GM10266 (cell line): ENCODE data around the gene TOMM70.
"Not testable (repeated sequence)": the region's sequence is repeated elsewhere in the genome, so short reads cannot be mapped to it uniquely, and the experiment has no call there.

Source experiments
- DNase-seq: peaks from one replicate; pipeline ENCODE4 v3.0.0; 2012; ENCODE audit errors: extremely low spot score
- TF ChIP-seq, protein P1 (sequence below): IDR thresholded peaks from 2 replicates; pipeline ENCODE4 v1.5.1; 2012; ENCODE audit warnings: mild to moderate bottlenecking, low read depth; ENCODE audit not compliant: control insufficient read depth, insufficient read depth; ENCODE audit errors: missing control alignments

TOMM70 gene

DNA sequence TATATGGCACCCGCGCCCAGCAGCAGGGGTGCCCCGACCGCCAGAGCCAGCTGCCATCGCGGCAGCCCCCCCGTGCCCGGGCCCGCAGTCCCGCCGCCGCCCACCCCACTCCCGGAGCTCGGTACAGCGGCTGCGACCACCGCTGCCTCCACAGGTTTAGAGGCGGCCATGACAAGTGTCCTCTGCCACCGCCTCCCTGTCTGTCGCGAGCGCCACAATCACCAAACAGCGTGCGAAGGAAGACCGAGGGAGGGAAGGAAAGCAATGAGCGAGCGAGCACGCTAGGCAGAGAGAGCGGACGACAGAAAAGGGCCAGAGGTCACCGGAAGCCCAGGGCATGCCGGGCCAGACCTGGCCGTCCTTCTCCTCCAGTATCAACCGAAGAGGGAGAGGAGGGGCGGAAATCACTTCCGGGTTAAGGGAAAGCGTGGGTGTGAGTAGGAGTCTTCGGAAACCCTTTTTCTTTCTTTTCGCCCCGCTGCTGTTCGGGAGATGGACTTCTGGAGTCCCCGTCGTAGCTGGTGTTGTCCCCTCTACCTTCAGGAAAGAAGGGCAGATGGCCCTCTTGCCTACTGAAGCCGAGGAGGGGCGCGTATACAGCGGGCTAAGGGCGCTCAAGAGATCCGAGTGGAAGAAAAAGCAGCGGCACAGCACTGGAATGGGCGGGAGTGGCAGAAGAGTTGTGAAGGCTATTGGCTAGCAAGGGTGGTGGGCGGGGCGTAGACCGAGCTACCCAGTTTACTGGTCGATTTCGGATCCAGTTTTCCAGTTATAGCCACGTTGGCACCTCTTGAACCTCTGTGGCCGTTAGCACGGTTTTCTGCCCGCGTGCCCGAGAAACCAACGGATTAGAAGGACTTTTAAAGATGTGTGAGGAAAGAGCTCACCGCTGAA lies at the start of gene TOMM70, which contains the start of gene LNP1:
Gene TOMM70 (minus strand): TSS at position 310 of the 894 bp plus-strand sequence. CDS start 140 bp downstream, at position 170.
Gene LNP1 (plus strand): TSS at position 760 of the 894 bp plus-strand sequence. CDS start 28,191 bp downstream, outside the sequence.
- TF ChIP-seq, protein P1, sequence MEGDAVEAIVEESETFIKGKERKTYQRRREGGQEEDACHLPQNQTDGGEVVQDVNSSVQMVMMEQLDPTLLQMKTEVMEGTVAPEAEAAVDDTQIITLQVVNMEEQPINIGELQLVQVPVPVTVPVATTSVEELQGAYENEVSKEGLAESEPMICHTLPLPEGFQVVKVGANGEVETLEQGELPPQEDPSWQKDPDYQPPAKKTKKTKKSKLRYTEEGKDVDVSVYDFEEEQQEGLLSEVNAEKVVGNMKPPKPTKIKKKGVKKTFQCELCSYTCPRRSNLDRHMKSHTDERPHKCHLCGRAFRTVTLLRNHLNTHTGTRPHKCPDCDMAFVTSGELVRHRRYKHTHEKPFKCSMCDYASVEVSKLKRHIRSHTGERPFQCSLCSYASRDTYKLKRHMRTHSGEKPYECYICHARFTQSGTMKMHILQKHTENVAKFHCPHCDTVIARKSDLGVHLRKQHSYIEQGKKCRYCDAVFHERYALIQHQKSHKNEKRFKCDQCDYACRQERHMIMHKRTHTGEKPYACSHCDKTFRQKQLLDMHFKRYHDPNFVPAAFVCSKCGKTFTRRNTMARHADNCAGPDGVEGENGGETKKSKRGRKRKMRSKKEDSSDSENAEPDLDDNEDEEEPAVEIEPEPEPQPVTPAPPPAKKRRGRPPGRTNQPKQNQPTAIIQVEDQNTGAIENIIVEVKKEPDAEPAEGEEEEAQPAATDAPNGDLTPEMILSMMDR, result no peak
- peak; percentile 91 for DNase-seq

DNA sequence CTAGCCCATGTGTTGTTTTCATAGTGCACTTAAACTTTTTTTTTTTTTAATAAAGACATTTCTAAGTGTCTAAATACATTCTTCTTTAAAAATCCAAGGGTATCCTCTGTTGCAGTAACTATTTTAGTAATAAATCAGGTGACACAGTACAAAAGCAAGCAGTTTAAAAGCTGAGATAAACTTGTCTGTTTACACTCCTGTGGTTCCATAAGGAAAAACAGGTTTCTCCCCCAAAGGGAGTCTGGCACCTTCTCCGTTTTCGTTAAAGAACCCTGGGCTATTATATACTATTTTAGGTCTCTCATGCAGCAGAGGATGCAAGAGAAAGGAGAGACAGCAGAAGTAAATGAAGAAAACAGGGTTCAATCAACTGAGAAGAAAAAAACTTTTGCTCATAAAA lies 48.3 kb upstream of the TOMM70 start:
- TF ChIP-seq, protein P1, result no peak
- DNase-seq, result no peak

DNA sequence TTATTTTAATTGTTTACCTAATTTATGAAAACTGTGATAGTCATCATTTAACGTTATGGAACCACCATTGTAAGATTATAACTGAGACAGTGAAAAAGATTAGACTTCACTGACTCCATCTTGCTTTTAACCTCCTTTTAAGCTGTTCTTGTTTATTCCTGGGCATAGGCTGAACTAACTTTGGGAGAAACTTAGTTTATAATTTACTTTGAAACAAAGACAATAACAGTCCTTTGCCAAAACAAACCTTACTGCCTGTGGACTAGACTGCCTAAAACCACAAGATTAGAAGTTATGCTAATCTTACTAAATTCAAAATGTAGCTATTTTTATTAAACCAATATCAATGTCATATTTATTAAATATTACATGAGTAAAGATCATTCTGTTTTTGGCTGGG lies 47.2 kb upstream of the TOMM70 start:
- TF ChIP-seq, protein P1, result no peak
- DNase-seq, result no peak

DNA sequence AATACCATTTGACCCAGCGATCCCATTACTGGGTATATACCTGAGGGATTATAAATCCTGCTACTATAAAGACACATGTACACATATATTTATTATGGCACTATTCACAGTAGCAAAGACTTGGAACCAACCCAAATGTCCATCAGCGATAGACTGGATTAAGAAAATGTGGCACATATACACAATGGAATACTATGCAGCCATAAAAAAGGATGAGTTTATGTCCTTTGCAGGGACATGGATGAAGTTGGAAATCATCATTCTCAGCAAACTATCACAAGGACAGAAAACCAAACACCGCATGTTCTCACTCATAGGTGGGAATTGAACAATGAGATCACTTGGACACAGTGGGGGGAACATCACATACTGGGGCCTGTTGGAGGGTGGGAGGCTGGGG lies 46.2 kb upstream of the TOMM70 start:
- not testable (repeated sequence) for DNase-seq

DNA sequence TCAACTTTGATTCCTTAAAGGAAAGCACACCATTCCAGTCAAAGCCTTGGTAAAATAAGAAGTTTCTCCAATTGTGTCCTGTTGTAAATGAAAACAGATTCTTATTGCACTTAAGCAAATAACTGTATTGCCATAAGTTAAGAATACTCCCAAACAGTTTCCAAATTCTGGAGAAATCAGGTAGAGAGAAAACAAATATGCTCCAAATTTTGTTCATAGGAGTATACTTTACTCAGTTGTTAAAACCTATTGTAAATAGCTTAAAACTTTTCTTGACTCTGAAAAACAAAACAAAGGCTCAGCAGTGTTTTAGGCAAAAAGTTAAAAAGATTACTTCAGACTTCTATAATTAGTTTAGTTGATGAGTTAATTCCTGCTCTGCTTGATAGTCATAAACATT lies 42.8 kb upstream of the TOMM70 start:
- TF ChIP-seq, protein P1, result no peak
- DNase-seq, result no peak

DNA sequence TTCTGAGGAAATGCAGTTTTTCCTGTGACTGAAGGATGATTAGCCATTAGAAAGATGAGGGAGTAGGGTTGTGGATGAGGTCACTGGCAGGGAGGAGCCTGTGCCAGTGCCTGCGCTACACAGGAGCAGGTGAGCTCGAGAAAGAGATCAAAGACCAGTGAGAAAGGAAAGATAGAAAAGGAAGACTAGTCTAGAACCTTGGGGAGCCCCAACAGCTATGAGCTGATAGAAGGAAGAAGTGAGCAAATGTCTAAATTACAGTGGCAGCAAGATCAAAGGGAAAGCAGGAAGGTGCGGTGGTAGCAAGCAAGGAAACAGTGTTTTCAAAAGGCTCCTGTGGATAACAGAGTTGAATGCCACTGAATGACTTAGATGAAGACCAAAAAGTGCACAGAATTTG lies 40.0 kb upstream of the TOMM70 start:
- TF ChIP-seq, protein P1, result no peak
- no peak for DNase-seq

DNA sequence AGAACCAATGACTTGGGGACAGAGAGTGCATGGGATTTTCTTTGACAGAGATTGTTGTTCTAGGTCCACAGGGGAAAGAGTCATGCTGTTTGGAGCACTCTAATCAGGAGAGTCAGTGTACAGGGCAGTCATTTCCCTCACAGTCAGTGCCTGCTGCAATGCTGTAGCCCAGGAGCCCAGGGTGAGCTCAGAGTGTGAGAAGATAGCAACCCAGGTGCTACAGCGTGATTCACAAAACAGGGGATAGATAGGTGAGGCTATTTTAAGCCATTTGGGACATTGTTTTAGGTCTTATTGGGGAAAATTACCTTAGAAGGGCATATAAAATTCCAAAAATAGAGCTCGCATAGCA lies 37.7 kb upstream of the TOMM70 start:
- no peak for DNase-seq
- TF ChIP-seq, protein P1, result no peak
